Left lung (tissue), 10 donors: ENCODE results near the gene SASH1. TPM values are rescaled to one million over a fixed set of nuclear protein-coding genes. Genes with fewer than 3 reads are reported as not detected.

Source experiments
- ATAC-seq: fragments of 200-7000 bp; cut with Tn5 transposase; one replicate; pipeline ENCODE4 v1.9.1; 2020; ENCODE audit warnings: moderate library complexity
- DNase-seq, 4 donors: peaks; one replicate each; pipeline ENCODE4 v3.0.0-alpha.2; 2013 to 2020
- H3K27ac ChIP-seq, 2 donors: fragments of 200-600 bp; sonication (generic) in 1 of 2; one replicate each; pipeline versions ENCODE4 v1.5.0 to v1.8.0; 2020 to 2021
- H3K27me3 ChIP-seq, 2 donors: fragments of 200-600 bp; sonication (generic) in 1 of 2; one replicate each; pipeline versions ENCODE4 v1.5.0 to v1.8.0; 2020 to 2021
- H3K36me3 ChIP-seq, 2 donors: fragments of 200-600 bp; sonication (generic) in 1 of 2; one replicate each; pipeline versions ENCODE4 v1.5.0 to v1.8.0; 2020 to 2021
- H3K4me1 ChIP-seq, 2 donors: fragments of 200-600 bp; one replicate each; pipeline ENCODE4 v1.8.0; 2021
- H3K4me3 ChIP-seq, 2 donors: fragments of 200-600 bp; sonication (generic) in 1 of 2; one replicate each; pipeline versions ENCODE4 v1.5.0 to v1.8.0; 2020 to 2021; ENCODE audit warnings: mild to moderate bottlenecking in 1 of 2
- H3K9me3 ChIP-seq, 2 donors: fragments of 200-600 bp; sonication (generic) in 1 of 2; one replicate each; pipeline versions ENCODE4 v1.5.0 to v1.8.0; 2020 to 2021
- intact Hi-C, 2 donors: fragments of 100-400 bp; cut with DNase I; formaldehyde crosslinking; loops; one replicate each; pipeline versions ENCODE4 v1.11.2 to v1.14.2; 2022
- polyA plus RNA-seq, 6 donors: library from polyadenylated mRNA; unstranded; fragments of 120-200 nt; gene quantifications; one replicate each; pipeline ENCODE4 v1.2.1, GENCODE V29; 2013; ENCODE audit not compliant: insufficient read length in 6 of 6
- total RNA-seq, 2 donors: library from RNA; stranded (reverse); fragmentation: NEBNext Ultra II Directional; extraction: Animal tissue kit (Norgen Biotek cat#: 25700); gene quantifications; one replicate each; pipeline ENCODE4 v1.2.1, GENCODE V29; 2021
- TF ChIP-seq, protein P1 (sequence below), 2 donors: fragments of 200-600 bp; sonication (generic) in 1 of 2; IDR thresholded peaks; one replicate each; pipeline versions ENCODE4 v1.5.0 to v1.8.0; 2021; ENCODE audit warnings: antibody characterized with exemption in 2 of 2
- donor health status: DM: no; HTN: yes; CAD: no.
- donor health status: DM: no; HTN: no; CAD: no.

The SASH1 gene
- total and polyA plus RNA-seq, 8 donors = 31.4 to 53.5 (median 34.8) TPM

- TF ChIP-seq, protein P1, sequence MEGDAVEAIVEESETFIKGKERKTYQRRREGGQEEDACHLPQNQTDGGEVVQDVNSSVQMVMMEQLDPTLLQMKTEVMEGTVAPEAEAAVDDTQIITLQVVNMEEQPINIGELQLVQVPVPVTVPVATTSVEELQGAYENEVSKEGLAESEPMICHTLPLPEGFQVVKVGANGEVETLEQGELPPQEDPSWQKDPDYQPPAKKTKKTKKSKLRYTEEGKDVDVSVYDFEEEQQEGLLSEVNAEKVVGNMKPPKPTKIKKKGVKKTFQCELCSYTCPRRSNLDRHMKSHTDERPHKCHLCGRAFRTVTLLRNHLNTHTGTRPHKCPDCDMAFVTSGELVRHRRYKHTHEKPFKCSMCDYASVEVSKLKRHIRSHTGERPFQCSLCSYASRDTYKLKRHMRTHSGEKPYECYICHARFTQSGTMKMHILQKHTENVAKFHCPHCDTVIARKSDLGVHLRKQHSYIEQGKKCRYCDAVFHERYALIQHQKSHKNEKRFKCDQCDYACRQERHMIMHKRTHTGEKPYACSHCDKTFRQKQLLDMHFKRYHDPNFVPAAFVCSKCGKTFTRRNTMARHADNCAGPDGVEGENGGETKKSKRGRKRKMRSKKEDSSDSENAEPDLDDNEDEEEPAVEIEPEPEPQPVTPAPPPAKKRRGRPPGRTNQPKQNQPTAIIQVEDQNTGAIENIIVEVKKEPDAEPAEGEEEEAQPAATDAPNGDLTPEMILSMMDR (IDR thresholded peaks at IDR 0.05) = no peak
- ATAC-seq = peak; percentile 36
- intact Hi-C loops = no loop called here
These were observed 2.5 kb downstream of the SASH1 start for GRCh38 chr6:148345176-148345575.

DNA sequence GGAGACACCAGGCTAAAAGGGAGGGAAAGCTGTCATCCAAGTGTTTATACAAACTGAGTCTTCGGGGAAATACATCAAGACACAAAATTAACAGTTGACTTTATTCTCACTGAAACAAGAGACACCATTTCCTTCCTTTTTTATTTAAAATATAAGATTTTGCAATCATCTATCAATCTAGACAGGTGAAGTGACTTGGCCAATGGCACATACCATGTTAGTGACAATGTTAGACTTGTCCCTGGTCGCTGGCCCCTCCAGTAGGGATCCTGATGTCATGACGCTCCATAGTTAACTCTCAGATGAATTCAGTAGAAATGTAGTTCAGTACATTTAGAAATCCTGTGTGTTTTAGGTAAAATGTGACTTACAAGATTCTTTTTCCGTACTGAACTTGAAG, 2.9 kb downstream of the SASH1 start:
- DNase-seq = no peak
- peak overlapping the region in 1 of 2 donors; percentile 62 for H3K4me3 ChIP-seq
- H3K27ac ChIP-seq = peak overlapping the region; percentile 89 to 90
- peaks cover 0 to 40% of the 10 kb centered on the region in 2 donors for H3K27me3 ChIP-seq
- H3K4me1 ChIP-seq = peaks cover 0 to 38% of the 10 kb centered on the region in 2 donors
- no peaks in the 10 kb centered on the region for H3K9me3 ChIP-seq
- intact Hi-C loops = no loop called here
- TF ChIP-seq, protein P1 (IDR thresholded peaks at IDR 0.05) = no peak
- no peaks in the 10 kb centered on the region for H3K36me3 ChIP-seq
- no peak for ATAC-seq

More at GRCh38 chr6:148345176-148345575, 2.5 kb downstream of the SASH1 start:
- H3K36me3 ChIP-seq = no peaks in the 10 kb centered on the region
- no peak for DNase-seq
- peak overlapping the region; percentile 89 to 90 for H3K27ac ChIP-seq
- no peaks in the 10 kb centered on the region for H3K9me3 ChIP-seq
- H3K27me3 ChIP-seq = peaks cover 0 to 41% of the 10 kb centered on the region in 2 donors
- peak overlapping the region in 1 of 2 donors; percentile 62 for H3K4me3 ChIP-seq
- peaks cover 0 to 38% of the 10 kb centered on the region in 2 donors for H3K4me1 ChIP-seq

- peak overlapping the region in 1 of 2 donors; percentile 11 for H3K27ac ChIP-seq
- no peak overlapping the region for H3K4me3 ChIP-seq
- TF ChIP-seq, protein P1 (IDR thresholded peaks at IDR 0.05) = no peak
- DNase-seq (no peak), ATAC-seq (no peak)
- intact Hi-C loops = no loop called here
- peaks cover 0 to 34% of the 10 kb centered on the region in 2 donors for H3K4me1 ChIP-seq
- peaks cover 0 to 27% of the 10 kb centered on the region in 2 donors for H3K27me3 ChIP-seq
- H3K36me3 ChIP-seq = no peaks in the 10 kb centered on the region
- no peaks in the 10 kb centered on the region for H3K9me3 ChIP-seq
These were observed 4.2 kb downstream of the SASH1 start for GRCh38 chr6:148346681-148347440.

DNA sequence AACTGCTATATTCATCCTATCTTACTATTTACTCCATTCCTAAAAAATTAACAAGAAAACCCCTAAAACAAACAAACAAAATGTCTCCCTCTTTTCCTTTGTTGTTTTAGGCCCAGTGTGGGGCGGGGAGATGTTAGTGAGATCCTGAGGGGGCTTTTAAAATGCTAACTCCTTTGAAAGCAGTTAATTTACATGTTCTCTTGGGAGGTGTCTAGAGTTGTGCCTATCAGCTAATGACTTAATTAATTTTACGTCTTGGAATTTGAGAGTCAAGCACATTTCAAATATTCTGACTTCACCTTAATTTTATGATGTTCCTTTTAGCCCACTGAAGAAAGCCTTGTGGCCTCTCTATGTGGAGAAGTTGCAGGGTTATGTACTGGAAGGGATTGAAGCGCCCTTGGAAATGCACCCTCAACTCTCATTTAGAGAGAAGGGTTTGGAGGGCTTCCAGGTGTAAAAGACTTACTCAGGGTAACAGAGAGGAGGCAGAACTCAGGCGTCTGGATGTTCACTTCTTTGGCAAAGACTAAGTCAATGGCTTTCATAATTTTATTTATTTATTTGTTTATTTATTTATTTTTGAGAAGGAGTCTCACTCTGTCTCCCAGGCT, 4.9 kb downstream of the SASH1 start:
- TF ChIP-seq, protein P1 (IDR thresholded peaks at IDR 0.05) = no peak
- H3K4me3 ChIP-seq = no peak overlapping the region
- DNase-seq (no peak), ATAC-seq (no peak)
- intact Hi-C loops = no loop called here
- H3K36me3 ChIP-seq = no peaks in the 10 kb centered on the region
- H3K9me3 ChIP-seq = no peaks in the 10 kb centered on the region
- peaks cover 0 to 34% of the 10 kb centered on the region in 2 donors for H3K4me1 ChIP-seq
- H3K27ac ChIP-seq = peak overlapping the region in 1 of 2 donors; percentile 11
- H3K27me3 ChIP-seq = peaks cover 0 to 20% of the 10 kb centered on the region in 2 donors

DNA sequence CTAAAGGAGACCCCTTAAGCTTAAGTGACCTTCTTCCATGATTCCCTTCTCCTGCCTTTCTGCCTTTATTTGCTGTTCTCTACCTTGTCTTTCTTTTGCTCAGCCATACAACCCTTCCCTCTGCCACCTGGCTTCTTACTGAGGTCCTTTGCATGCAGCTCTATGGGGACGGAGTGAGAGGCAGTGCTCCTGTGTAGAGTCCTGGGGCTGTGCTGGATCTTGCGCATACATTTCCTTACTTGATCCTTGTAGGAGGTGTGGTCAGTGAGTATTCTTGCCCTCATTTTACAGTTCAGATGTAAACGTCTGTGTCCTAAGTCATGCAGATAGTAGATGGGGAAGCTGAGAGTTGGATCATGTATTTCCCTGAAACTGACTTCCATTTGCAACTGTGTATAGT, 5.7 kb downstream of the SASH1 start:
- DNase-seq (no peak), ATAC-seq (no peak)
- Histone ChIP-seq H3K27me3 (peaks cover 0 to 14% of the 10 kb centered on the region in 2 donors), H3K36me3 (no peaks in the 10 kb centered on the region), H3K27ac (no peak overlapping the region), H3K9me3 (no peaks in the 10 kb centered on the region), H3K4me3 (no peak overlapping the region), H3K4me1 (peaks cover 0 to 34% of the 10 kb centered on the region in 2 donors)
- intact Hi-C loops = no loop called here
- TF ChIP-seq, protein P1 (IDR thresholded peaks at IDR 0.05) = no peak
